Stimulated activated CD8-positive, alpha-beta memory T cell treated with anti-CD3 and anti-CD28 coated beads, Interleukin-12 subunit alpha, Interleukin-12 subunit beta, amount 100 ng/mL, for 24 hours (primary cell): ENCODE measurements around the gene SURF1.
"Not testable (repeated sequence)": the region's sequence is repeated elsewhere in the genome, so short reads cannot be mapped to it uniquely, and the experiment has no call there.

ENCODE experiments used
- DNase-seq: peaks from one replicate; pipeline ENCODE4 v3.0.0-alpha.2; 2020; ENCODE audit errors: extremely low read depth

Gene SURF1

GRCh38 chr9:133383438-133383837, 27.2 kb upstream of the SURF1 start:
- DNase-seq: no peak

GRCh38 chr9:133382507-133383141, 26.3 kb upstream of the SURF1 start:
- no peak for DNase-seq

- DNase-seq: no peak
Measured at GRCh38 chr9:133380734-133381133, 24.4 kb upstream of the SURF1 start.

GRCh38 chr9:133379153-133380086, 23.1 kb upstream of the SURF1 start:
- no peak for DNase-seq

- no peak for DNase-seq
Measured at GRCh38 chr9:133378408-133378962, 22.2 kb upstream of the SURF1 start.

- no peak for DNase-seq
Measured at GRCh38 chr9:133377721-133378216, 21.5 kb upstream of the SURF1 start.

- DNase-seq: not testable (repeated sequence)
Measured at GRCh38 chr9:133377280-133377679, 21.0 kb upstream of the SURF1 start.

GRCh38 chr9:133375724-133376654, 19.7 kb upstream of the SURF1 start, which contains the start of the genes STKLD1 and SURF4:
TSS of gene STKLD1 (plus strand) at chr9:133376366. CDS start at chr9:133376474, 108 bp downstream.
TSS of gene SURF4 (minus strand) at chr9:133376060. CDS start at chr9:133375969, 91 bp downstream.
- peak; percentile 89 for DNase-seq

- no peak for DNase-seq
Measured at GRCh38 chr9:133375116-133375723, 18.9 kb upstream of the SURF1 start.

- no peak for DNase-seq
Measured at GRCh38 chr9:133374612-133375115, 18.4 kb upstream of the SURF1 start.

GRCh38 chr9:133372144-133372543, 15.9 kb upstream of the SURF1 start:
- DNase-seq: no peak

GRCh38 chr9:133371261-133371711, 15.0 kb upstream of the SURF1 start:
- DNase-seq: no peak

GRCh38 chr9:133370685-133371084, 14.4 kb upstream of the SURF1 start:
- no peak for DNase-seq

GRCh38 chr9:133369933-133370332, 13.6 kb upstream of the SURF1 start:
- no peak for DNase-seq

- no peak for DNase-seq
Measured at GRCh38 chr9:133369422-133369821, 13.1 kb upstream of the SURF1 start.

GRCh38 chr9:133368249-133368881, 12.1 kb upstream of the SURF1 start:
- DNase-seq: no peak

GRCh38 chr9:133367778-133368177, 11.5 kb upstream of the SURF1 start:
- DNase-seq: no peak

GRCh38 chr9:133367221-133367620, 10.9 kb upstream of the SURF1 start:
- DNase-seq: no peak

GRCh38 chr9:133366435-133366834, 10.1 kb upstream of the SURF1 start:
- DNase-seq: no peak
